ENCODE measurements around the gene RSRC1. TPM values are rescaled to one million over a fixed set of nuclear protein-coding genes. Genes with fewer than 3 reads are reported as not detected.

Gene RSRC1
- total RNA-seq, 1 donor from 2014 or later, result 80.5 TPM

DNA sequence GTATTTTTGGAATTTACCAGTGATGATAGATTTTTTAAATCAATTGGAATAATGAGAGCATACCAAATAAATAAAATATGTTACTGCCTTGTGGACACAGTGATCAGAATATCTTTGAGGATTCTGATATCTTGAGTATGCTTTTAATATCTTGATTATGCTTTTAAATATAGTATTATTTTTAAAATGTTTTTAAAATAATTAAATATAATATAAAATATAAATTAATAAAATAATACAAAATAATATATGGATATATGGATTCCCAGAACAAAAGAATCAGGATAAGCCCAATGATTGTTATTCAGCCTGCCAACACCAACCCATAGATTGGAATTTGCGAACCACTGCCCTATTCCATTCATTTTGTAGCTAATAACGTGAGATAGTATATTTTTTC lies 369.2 kb downstream of the RSRC1 start:
- Mint-ChIP-seq H3K4me1 (peaks cover 5% of the 10 kb centered on the region), H3K36me3 (no peaks in the 10 kb centered on the region), H3K27me3 (ENCODE audit: insufficient read depth, low read depth) (peaks cover 2% of the 10 kb centered on the region), H3K4me3 (no peak overlapping the region), H3K9me3 (no peaks in the 10 kb centered on the region), H3K27ac (no peak overlapping the region)
- H3K9ac ChIP-seq, result no peak overlapping the region
- H3K79me2 ChIP-seq (ENCODE audit: low read depth), result no peaks in the 10 kb centered on the region
- no peak overlapping the region for H3K4me2 ChIP-seq
- no peak for DNase-seq (ENCODE audit: low spot score)
- H3K9me3 ChIP-seq (ENCODE audit: low read depth), result no peaks in the 10 kb centered on the region
- H3K4me3 ChIP-seq, result no peak overlapping the region
- no peaks in the 10 kb centered on the region for H4K20me1 ChIP-seq (ENCODE audit: low read depth)
- TF ChIP-seq EZH2 (IDR thresholded peaks at IDR 0.05) (no peak), EZH2phosphoT487 (IDR thresholded peaks at IDR 0.05) (no peak), CTCF (IDR thresholded peaks at IDR 0.05) (no peak)
- no peaks in the 10 kb centered on the region for H3K27me3 ChIP-seq
- no peak overlapping the region for H3K27ac ChIP-seq
- H3F3A ChIP-seq (ENCODE audit: low read depth), result no peaks in the 10 kb centered on the region
- no peaks in the 10 kb centered on the region for H3K36me3 ChIP-seq
- peaks cover 4% of the 10 kb centered on the region for H3K4me1 ChIP-seq
- H2AFZ ChIP-seq (replicated peaks), result no peak overlapping the region

- no peak for TF ChIP-seq CTCF (IDR thresholded peaks at IDR 0.05)
- TF ChIP-seq EZH2phosphoT487 (IDR thresholded peaks at IDR 0.05), result no peak
- no peak for TF ChIP-seq EZH2 (IDR thresholded peaks at IDR 0.05)
- Mint-ChIP-seq H3K27me3 (ENCODE audit: insufficient read depth, low read depth) (no peaks in the 10 kb centered on the region), H3K9me3 (no peaks in the 10 kb centered on the region), H3K36me3 (no peaks in the 10 kb centered on the region), H3K4me3 (no peak overlapping the region), H3K27ac (no peak overlapping the region), H3K4me1 (peaks cover 6% of the 10 kb centered on the region)
- Histone ChIP-seq H3K4me1 (peaks cover 4% of the 10 kb centered on the region), H3K27ac (no peak overlapping the region), H3K9me3 (ENCODE audit: low read depth) (no peaks in the 10 kb centered on the region), H3K4me2 (no peak overlapping the region), H3K4me3 (no peak overlapping the region), H3K27me3 (no peaks in the 10 kb centered on the region), H4K20me1 (ENCODE audit: low read depth) (no peaks in the 10 kb centered on the region), H3K79me2 (ENCODE audit: low read depth) (no peaks in the 10 kb centered on the region), H3K36me3 (no peaks in the 10 kb centered on the region), H2AFZ (replicated peaks) (no peak overlapping the region), H3F3A (ENCODE audit: low read depth) (no peaks in the 10 kb centered on the region), H3K9ac (no peak overlapping the region)
- no peak for DNase-seq (ENCODE audit: low spot score)
These were observed 373.9 kb downstream of the RSRC1 start for GRCh38 chr3:158483701-158484235.

GRCh38 chr3:158486200-158486599 lies 376.3 kb downstream of the RSRC1 start:
- H3K4me1 Mint-ChIP-seq, result peaks cover 6% of the 10 kb centered on the region
- Histone ChIP-seq H3K9ac (no peak overlapping the region), H3K27me3 (no peaks in the 10 kb centered on the region), H2AFZ (replicated peaks) (no peak overlapping the region), H3F3A (ENCODE audit: low read depth) (no peaks in the 10 kb centered on the region), H3K4me2 (no peak overlapping the region), H3K36me3 (peaks cover 3% of the 10 kb centered on the region), H3K4me3 (no peak overlapping the region), H3K4me1 (peaks cover 4% of the 10 kb centered on the region), H4K20me1 (ENCODE audit: low read depth) (no peaks in the 10 kb centered on the region), H3K27ac (no peak overlapping the region), H3K79me2 (ENCODE audit: low read depth) (no peaks in the 10 kb centered on the region), H3K9me3 (ENCODE audit: low read depth) (no peaks in the 10 kb centered on the region)
- TF ChIP-seq CTCF (IDR thresholded peaks at IDR 0.05) (no peak), EZH2phosphoT487 (IDR thresholded peaks at IDR 0.05) (no peak), EZH2 (IDR thresholded peaks at IDR 0.05) (no peak)
- H3K27me3 Mint-ChIP-seq (ENCODE audit: insufficient read depth, low read depth), result no peaks in the 10 kb centered on the region
- no peak overlapping the region for H3K27ac Mint-ChIP-seq
- H3K4me3 Mint-ChIP-seq, result no peak overlapping the region
- H3K36me3 Mint-ChIP-seq, result peaks cover 1% of the 10 kb centered on the region
- DNase-seq (ENCODE audit: low spot score), result no peak
- H3K9me3 Mint-ChIP-seq, result peaks cover 1% of the 10 kb centered on the region

Data from neural progenitor cell (in vitro differentiated cells).